IPS DF 6.9 (cell line): ENCODE results near the gene PPP2CA.
"Not testable (repeated sequence)": the region's sequence is repeated elsewhere in the genome, so short reads cannot be mapped to it uniquely, and the experiment has no call there.

Source experiments
- DNase-seq: peaks from one replicate; pipeline ENCODE4 v3.0.0-alpha.2; 2013; ENCODE audit warnings: low read depth, low spot score
- H3K27ac ChIP-seq: one replicate; pipeline ENCODE4 v1.5.1; 2013; ENCODE audit warnings: low read length, control low read depth
- H3K27me3 ChIP-seq: 2 replicates; pipeline ENCODE4 v1.6.1; 2013; ENCODE audit warnings: mild to moderate bottlenecking, low read length; ENCODE audit not compliant: control insufficient read depth, insufficient read depth
- H3K36me3 ChIP-seq: 2 replicates; pipeline ENCODE4 v1.6.1; 2013; ENCODE audit warnings: low read length; ENCODE audit not compliant: control insufficient read depth, insufficient read depth
- H3K4me1 ChIP-seq: 2 replicates; pipeline ENCODE4 v1.6.1; 2013; ENCODE audit warnings: low read length; ENCODE audit not compliant: control insufficient read depth, insufficient read depth
- H3K4me3 ChIP-seq: 2 replicates; pipeline ENCODE4 v1.5.1; 2013; ENCODE audit warnings: mild to moderate bottlenecking, low read length
- H3K9me3 ChIP-seq: 2 replicates; pipeline ENCODE4 v1.6.1; 2013; ENCODE audit warnings: low read length, inconsistent platforms; ENCODE audit not compliant: control insufficient read depth, insufficient read depth
- WGBS: extraction: QIAGEN DNeasy Blood & Tissue Kit; methylation state at CpG from one replicate; pipeline ENCODE4 v1.1.7; 2013; ENCODE audit warnings: mixed read lengths, missing lambda C conversion rate; ENCODE audit not compliant: insufficient read length, insufficient coverage; 5-methylcytosine and 5-hydroxymethylcytosine counted together

PPP2CA gene

GRCh38 chr5:134171972-134172371 is 53.9 kb downstream of the PPP2CA start:
- Histone ChIP-seq H3K4me3 (no peak overlapping the region), H3K36me3 (peaks cover 3% of the 10 kb centered on the region; the same call in 1 of the 2 replicates), H3K27me3 (no peaks in the 10 kb centered on the region), H3K9me3 (no peaks in the 10 kb centered on the region), H3K4me1 (0 out of 2 replicates have a peak, but pooled peaks cover 2% of the 10 kb centered on the region), H3K27ac (no peak overlapping the region)
- no CpG with 5 or more reads among the region's 4 CpGs for WGBS
- DNase-seq, result no peak

GRCh38 chr5:134162592-134162991 is 63.3 kb downstream of the PPP2CA start:
- H3K4me3 ChIP-seq, result no peak overlapping the region
- no peaks in the 10 kb centered on the region for H3K4me1 ChIP-seq
- no peaks in the 10 kb centered on the region for H3K27me3 ChIP-seq
- no peak for DNase-seq
- H3K36me3 ChIP-seq, result peaks cover 2% of the 10 kb centered on the region; the same call in 1 of the 2 replicates
- no CpG with 5 or more reads among the region's 5 CpGs for WGBS
- H3K27ac ChIP-seq, result no peak overlapping the region
- no peaks in the 10 kb centered on the region for H3K9me3 ChIP-seq

GRCh38 chr5:134161513-134162395 is 64.1 kb downstream of the PPP2CA start:
- Histone ChIP-seq H3K27me3 (no peaks in the 10 kb centered on the region), H3K9me3 (no peaks in the 10 kb centered on the region), H3K4me1 (no peaks in the 10 kb centered on the region), H3K36me3 (peaks cover 2% of the 10 kb centered on the region; the same call in 1 of the 2 replicates), H3K27ac (no peak overlapping the region), H3K4me3 (no peak overlapping the region)
- DNase-seq, result no peak
- no CpG with 5 or more reads among the region's 6 CpGs for WGBS

GRCh38 chr5:134153657-134154056 is 72.2 kb downstream of the PPP2CA start:
- Histone ChIP-seq H3K4me3 (no peak overlapping the region), H3K27me3 (no peaks in the 10 kb centered on the region), H3K4me1 (no peaks in the 10 kb centered on the region), H3K9me3 (no peaks in the 10 kb centered on the region), H3K27ac (no peak overlapping the region), H3K36me3 (peaks cover 2% of the 10 kb centered on the region; the same call in 1 of the 2 replicates)
- DNase-seq, result no peak
- no CpG with 5 or more reads among the region's 1 CpG for WGBS

GRCh38 chr5:134153241-134153640 is 72.6 kb downstream of the PPP2CA start:
- Histone ChIP-seq H3K36me3 (peaks cover 3% of the 10 kb centered on the region; the same call in 1 of the 2 replicates), H3K4me3 (no peak overlapping the region), H3K4me1 (no peaks in the 10 kb centered on the region), H3K27ac (no peak overlapping the region), H3K27me3 (no peaks in the 10 kb centered on the region), H3K9me3 (no peaks in the 10 kb centered on the region)
- no peak for DNase-seq
- WGBS, result no CpG with 5 or more reads among the region's 3 CpGs

- not testable (repeated sequence) for H3K9me3 ChIP-seq, DNase-seq, H3K4me1 ChIP-seq, H3K27ac ChIP-seq, H3K4me3 ChIP-seq, H3K27me3 ChIP-seq, H3K36me3 ChIP-seq
- no CpG with 5 or more reads among the region's 15 CpGs for WGBS
Observed at GRCh38 chr5:134152173-134152832, 73.6 kb downstream of the PPP2CA start.

- Histone ChIP-seq H3K4me3 (no peak overlapping the region), H3K9me3 (no peaks in the 10 kb centered on the region), H3K27me3 (no peaks in the 10 kb centered on the region), H3K36me3 (peaks cover 4% of the 10 kb centered on the region; the same call in 1 of the 2 replicates), H3K4me1 (no peaks in the 10 kb centered on the region), H3K27ac (no peak overlapping the region)
- no peak for DNase-seq
- WGBS, result no CpG with 5 or more reads among the region's 3 CpGs
Observed at GRCh38 chr5:134151723-134152122, 74.2 kb downstream of the PPP2CA start.

GRCh38 chr5:134149571-134150303 is 76.1 kb downstream of the PPP2CA start:
- WGBS, result no CpG with 5 or more reads among the region's 4 CpGs
- Histone ChIP-seq H3K9me3 (no peaks in the 10 kb centered on the region), H3K4me1 (no peaks in the 10 kb centered on the region), H3K27ac (no peak overlapping the region), H3K4me3 (no peak overlapping the region), H3K36me3 (peaks cover 4% of the 10 kb centered on the region; the same call in 1 of the 2 replicates), H3K27me3 (no peaks in the 10 kb centered on the region)
- no peak for DNase-seq

- WGBS, result no CpG with 5 or more reads among the region's 6 CpGs
- no peaks in the 10 kb centered on the region for H3K4me1 ChIP-seq
- no peaks in the 10 kb centered on the region for H3K27me3 ChIP-seq
- H3K27ac ChIP-seq, result no peak overlapping the region
- H3K36me3 ChIP-seq, result peaks cover 4% of the 10 kb centered on the region; the same call in 1 of the 2 replicates
- DNase-seq, result no peak
- H3K4me3 ChIP-seq, result no peak overlapping the region
- H3K9me3 ChIP-seq, result no peaks in the 10 kb centered on the region
Observed at GRCh38 chr5:134148986-134149539, 76.8 kb downstream of the PPP2CA start.

GRCh38 chr5:134148316-134148715 is 77.6 kb downstream of the PPP2CA start:
- Histone ChIP-seq H3K36me3 (peaks cover 5% of the 10 kb centered on the region; the same call in 1 of the 2 replicates), H3K4me1 (no peaks in the 10 kb centered on the region), H3K27ac (no peak overlapping the region), H3K9me3 (no peaks in the 10 kb centered on the region), H3K27me3 (no peaks in the 10 kb centered on the region), H3K4me3 (no peak overlapping the region)
- DNase-seq, result no peak
- no CpG with 5 or more reads among the region's 2 CpGs for WGBS
